ENCODE results near the gene CFAP73. TPM values are rescaled to one million over a fixed set of nuclear protein-coding genes. Genes with fewer than 3 reads are reported as not detected.

The CFAP73 gene
- total RNA-seq, 1 donor from 2014 or later = 0.62 TPM

DNA sequence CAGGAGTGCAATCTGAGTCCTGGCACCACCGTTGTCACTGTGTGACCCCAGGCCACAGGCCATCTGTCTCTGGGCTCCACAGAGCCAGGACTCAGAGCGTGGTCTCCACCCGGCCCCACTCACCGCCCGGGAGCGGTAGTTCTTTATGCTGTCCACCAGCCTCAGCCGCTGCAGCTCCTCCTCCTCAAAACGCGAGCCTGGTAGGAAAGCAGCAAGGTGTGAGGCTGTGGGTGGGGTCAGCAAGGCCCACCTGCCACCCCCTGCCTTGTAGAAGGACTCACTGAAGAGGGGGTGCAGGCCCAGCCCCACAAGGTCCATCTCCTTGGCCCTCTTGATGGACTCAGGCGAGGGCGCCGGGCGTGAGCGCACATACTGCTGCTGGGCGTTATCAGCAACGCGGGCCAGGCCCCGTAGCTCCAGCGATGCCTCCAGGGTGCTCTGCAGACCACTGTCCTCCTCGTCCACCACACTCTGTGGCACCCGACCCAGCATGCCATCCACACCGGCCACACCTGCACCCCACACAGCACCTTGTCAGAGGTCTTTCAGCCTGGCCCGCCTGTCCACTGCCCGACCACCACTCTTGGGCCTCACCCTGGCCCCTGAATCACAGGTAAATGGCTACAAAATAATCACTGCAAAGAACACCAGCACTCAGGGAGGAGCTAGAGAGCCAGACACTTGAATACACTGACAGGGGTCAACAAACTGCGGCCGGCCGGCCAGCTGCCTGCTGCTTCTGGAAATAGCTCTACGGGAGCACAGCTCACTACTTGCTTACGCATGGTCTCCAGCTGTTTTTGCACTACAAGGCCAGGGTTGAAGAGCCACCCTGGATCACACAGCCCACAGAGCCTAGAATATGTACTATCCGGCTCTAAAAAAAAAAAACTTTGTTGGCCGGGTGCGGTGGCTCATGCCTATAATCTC is 16.3 kb downstream of the CFAP73 start:
- DNase-seq = no peak

DNA sequence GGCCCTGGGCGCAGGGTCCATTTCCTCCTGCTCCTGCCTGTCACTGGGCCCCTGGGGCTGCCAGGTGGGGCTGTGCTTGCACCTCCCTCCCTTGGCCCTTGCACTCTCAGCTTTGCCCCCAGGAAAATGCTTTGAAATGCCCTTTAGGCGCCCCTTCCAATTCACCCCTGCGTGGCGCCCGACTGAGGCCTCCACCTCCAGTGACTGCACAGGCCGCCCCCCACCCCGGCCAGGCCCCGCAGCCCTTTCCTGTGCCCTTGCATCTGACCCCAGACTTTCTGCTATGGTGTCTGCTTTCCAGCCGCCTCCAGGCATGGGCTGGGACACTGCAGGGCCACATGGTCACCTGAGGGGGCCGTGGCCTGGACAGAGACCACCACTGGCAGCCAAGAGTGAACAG is 18.3 kb downstream of the CFAP73 start:
- DNase-seq = no peak

DNA sequence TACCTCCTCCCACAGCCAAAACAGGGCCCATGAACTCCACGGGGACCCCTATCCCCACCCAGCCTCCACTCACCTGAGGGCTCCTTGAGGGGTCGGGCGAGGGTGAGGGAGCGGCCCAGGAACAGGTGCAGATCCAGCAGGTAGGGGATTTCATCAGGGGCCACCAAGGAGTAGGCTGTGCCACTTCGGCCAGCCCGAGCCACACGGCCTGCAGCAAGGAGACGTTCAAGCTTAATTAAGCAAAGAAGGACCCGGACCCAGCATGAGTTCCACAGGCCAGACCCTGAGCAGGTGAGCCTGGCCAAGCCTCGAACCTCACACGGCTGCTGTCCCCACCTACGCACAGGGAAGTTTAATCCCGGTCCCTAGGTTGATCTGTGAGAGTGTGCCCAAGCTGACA is 20.2 kb downstream of the CFAP73 start:
- no peak for DNase-seq

DNA sequence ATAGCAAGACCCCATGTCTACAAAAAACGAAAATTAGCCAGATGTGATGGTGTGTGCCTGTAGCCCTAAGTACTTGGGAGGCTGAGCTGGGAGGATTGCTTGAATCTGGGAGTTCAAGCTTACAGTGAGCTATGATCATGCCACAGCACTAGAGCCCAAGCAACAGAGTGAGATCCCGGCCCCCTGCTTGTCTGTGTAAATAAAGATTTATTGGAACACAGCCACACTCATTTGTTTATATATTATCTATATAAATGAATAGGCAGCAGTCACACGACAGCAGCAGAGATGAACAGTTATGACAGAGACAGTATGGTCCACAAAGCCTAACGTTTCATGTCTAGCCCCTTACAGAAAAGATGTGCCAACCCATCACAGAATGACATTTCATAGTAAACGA is 20.9 kb downstream of the CFAP73 start:
- DNase-seq = no peak

DNA sequence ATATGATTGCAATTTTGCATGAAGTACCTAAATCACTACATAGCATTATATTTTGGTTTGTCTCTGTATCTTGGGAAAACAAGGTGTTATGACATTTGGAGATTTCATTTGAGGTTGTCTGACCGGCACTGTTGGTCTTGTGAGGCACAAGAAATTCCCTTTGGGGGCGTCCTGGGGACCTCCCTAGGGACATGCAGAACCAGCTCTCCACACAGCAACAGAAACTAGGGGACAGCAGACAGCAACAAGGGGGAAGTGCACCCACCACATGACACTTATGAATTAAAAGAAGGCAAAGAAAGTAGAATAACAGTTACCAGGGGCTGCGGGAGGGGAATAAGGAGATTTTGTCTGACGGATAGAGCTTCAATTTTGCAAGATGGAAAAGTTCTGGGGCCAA is 21.4 kb downstream of the CFAP73 start:
- DNase-seq = no peak

DNA sequence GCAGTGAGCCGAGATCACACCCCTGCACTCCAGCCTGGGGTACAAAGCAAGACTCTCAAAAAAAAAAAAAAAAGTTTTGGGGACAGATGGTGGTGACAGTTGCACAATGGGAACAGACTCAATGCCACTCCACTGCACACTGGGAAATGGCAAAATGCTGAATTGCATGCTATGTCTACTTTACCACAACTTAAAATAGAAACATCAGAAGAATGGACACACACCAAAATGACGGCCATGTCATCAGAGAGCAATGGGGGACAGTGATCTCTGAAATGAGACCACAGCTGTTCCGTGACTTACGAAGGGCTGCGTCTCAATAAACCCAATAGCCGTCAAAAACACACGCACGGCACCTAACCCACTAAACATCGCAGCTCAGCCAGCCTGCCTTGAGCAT is 22.0 kb downstream of the CFAP73 start:
- no peak for DNase-seq

DNA sequence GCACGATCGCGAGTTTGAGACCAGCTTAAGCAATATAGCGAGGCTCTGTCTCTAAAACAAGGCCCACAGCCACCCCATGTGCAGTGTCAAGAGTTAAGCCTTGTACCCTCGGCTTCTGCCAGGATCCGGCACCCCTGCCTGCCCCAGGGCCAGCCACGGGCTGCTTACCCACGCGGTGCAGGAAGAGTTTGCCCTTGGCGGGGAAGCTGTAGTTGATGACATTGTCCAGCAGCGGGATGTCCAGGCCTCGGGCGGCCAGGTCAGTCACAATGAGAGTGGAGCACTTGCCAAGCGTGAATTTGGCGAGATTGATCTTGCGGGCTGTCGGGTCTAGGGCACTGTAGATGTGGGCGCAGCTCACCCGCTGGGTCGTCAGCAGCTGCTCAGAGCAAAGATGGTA is 22.7 kb downstream of the CFAP73 start:
- DNase-seq = no peak

DNA sequence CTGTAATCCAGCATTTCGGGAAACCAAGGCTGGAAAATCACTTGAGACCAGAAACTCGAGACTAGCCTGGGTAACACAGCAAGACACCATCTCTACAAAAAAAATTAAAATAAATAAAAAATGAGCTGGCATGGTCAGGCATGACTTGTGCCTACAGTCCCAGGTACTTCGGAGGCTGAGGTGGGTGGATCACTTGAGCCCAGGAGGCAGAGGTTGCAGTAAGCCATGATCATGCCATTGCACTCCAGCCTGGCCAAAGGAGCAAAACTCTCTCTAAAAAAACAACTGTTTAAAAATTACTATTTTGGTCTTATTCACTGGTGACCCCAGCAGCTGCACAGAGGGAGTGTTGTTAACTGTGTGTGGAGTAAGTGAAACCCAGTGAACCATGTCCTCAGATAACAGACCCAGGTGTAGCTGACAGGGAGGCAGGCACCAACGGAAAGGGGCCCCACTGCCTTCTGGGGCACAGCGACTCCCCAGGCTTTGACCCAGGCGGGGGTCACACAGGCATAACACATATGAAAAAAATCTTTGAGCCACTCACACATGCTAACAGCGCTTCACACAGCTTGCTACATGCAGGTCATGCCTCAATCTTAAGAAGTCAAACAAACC is 23.7 kb downstream of the CFAP73 start:
- DNase-seq = no peak

DNA sequence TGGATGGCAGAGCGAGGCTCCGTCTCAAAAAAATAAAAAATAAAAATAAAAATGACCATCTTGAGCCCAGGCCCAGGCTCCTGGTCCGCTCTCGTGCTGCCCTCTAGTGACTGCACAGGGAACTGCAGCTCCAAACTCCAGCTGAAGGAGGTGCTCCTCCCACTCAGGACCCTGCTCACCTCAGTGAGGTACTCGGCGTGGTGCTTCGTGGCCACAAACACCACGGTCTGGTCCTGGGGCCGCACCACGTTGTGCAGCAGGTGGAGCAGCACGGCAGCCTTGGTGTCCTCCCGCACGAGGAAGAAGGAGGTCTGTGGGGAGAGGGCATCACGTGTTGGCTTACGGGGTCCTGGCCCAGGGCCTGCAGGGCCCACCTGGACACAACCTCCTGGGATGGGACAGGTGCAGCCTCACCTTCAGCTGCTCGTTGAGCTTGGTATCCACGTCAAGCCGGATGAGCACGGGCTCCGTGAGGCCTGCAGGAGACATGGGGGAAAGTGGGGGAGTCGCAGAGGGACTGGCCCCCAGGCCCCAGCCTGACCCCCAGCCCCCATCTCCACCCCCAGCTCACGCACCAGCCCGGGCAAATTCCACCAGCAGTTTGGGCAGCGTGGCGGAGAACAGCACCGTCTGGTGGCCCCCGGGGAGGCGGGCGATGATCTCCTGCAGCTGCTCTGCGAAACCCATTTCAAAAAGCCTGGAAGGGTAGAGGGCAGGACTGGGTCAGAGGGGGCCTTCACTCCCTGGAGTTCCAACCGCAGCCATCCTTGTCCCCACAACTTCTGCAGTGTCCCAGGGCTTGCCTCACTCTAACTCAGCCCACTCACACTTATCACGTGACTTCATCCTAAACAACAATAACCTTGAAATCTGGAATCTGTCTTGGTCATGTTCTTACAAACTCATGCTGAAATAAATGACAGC is 25.2 kb downstream of the CFAP73 start:
- peak; percentile 42 for DNase-seq

DNA sequence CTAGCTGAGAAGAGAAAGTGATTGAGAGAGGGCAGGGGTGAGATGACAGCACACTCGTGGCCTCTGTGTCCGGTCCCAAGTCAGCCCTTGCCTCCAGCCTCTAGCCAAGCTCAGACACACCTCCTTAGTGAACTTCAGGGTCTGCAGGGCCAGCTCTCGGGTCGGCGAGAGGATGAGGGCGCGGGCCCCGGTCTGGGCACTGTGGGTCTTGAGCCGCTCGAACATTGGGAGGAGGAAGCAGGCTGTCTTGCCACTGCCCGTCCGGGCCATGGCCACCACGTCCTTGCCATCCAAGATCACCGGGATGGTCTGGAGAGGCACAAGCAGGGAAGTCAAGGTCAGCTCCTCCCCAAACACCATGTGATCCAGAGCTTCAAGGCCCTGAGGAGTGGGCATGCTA is 29.5 kb downstream of the CFAP73 start:
- no peak for DNase-seq

DNA sequence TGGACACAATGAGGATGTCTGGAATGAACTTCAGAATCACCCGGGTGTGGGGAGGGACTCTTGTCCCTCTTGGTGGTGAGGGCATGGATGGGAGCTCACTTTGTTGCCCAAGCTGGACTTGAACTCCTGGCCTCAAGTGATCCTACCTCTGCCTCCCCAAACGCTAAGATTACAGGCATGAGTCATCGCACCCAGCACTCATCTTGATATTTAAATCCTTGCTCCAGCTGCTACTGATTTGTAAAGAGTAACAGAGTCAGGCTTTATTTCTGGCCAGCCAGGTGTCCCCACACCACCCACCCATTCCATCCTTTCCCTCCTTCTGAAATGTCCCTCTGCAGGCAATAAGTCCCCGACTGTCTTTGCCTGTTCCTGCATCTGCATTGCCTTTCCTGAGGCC is 30.8 kb downstream of the CFAP73 start:
- no peak for DNase-seq

DNA sequence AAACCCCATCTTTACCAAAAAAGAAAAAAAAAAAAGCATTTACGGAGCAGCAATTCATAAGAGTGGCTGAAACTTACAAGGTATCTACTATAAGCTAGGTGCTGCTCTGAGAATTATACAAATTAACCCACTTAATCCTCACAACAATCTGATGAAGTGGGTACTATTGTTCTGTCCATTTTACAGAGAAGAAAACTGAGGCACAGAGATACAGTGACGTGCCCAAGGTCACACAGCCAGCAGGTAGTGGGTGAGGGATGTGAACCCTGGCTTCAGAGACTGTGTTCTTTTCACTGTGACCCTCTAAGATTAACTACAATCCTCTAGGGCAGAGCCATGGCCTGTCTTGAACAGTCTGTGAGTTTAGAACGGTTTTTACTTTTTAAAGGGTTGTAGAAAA is 32.5 kb downstream of the CFAP73 start:
- DNase-seq = no peak

DNA sequence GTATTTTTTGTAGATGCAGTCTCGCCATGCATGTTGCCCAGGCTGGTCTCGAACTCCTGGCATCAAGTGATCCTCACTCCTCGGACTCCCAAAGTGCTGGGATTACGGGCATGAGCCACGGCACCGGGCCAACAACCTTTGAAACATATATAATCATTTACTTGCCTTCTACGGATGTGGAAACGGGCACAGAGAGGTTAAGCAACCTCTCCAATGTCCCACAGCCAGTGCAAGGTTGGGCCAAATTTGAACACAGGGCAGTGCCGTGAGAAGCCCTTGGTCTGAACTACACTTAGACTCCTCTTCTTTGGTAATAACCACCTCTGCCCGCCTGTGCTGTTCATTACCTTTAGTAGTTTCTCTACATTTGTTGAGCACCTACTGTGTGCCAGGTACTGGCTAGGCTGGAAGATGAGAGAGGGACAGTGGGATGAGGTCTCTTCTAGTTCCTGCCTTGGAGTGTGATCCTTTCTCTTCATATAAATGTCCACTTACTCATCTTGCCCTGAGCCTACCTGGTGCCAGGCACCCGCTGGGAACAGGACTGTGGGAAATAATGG is 33.6 kb downstream of the CFAP73 start:
- no peak for DNase-seq

DNA sequence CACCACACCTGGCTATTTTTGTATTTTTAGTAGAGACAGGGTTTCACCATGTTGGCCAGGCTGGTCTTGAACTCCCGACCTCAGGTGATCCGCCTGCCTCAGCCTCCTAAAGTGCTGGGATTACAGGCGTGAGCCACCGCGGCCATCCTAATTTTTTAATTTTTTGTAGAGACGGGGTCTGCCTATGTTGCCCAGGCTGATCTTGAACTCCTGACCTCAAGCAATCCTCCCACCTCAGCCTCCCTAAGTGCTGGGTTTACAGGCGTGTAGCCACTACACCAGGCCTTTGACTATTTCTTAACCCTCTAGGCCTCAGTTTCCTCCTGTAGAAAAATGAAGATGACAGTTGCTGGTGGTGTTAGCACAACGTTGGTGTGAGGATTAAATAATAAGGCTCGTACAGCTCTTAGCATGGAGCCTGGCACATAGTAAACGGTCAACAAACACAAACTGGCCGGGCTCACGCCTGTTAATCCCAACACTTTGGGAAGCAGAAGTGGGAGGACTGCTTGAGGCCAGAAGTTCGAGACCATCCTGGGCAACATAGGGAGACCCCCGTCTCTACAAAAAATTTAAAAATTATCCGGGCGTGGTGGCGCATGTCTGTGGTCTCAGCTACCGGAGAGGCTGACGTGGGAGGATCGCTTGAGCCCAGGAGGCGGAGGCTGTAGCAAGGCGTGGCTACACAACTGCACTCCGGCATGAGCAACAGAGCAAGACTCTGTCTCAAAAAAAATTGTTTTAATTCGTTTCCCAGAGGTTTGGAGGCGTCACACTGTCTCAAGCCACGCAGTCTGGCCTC is 34.8 kb downstream of the CFAP73 start:
- no peak for DNase-seq

DNA sequence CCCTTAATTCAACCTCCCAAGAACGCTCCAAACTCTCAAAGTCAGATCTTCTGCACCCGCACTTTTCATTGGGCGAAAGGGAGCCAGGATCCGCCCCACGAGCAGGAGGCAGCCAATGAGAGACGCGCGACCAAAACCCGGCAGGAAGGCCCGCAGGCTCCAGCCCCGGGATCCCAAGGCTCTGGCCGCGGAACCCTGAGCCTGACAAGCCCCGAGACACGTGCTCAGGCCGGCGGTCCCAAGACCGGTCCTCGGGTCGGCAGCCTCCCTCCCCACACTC is 35.3 kb downstream of the CFAP73 start:
- DNase-seq = peak; percentile 80

DNA sequence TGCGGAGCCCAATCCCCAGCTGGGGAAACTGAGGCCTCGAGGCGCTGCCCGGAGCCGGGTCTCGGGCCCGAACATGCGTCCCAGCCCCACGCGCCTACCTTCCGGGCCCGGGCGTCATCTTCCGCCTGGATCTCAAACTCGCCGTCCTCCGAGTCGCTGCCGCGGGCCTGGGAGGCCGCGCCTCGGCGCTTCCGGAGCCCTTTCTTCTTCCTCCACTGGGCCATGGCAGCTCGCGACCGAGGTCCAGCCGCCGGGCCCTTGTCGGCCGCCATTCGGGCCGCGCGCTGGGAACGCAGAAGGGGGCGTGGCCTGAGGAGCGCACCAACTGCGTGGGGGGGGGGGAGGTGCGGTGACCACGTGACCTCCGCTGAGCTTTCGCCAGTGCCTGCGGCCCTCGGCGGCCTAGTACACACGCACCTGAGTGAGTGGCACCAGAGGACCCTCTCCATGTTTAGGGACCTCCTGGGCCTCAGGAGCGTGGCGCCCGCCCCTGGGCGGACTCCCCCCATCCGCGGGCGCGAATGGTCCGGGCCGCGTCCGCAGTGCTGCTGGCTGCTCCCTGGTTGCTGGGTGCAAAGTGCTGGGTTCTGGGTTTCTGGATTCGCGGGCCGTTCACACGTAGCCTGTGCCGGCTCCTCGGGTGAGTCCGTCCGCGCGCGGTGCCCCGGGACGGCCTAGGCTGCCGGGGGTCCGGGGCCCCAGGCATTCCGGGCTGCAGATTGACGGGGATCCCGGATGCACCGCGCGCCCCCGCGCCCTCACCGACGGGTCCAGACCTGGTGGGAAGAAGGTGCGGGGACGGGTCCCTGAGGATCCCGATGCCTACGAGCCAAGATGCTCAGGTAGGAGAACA is 35.9 kb downstream of the CFAP73 start, which contains the start of the genes DDX54 and RITA1:
Gene DDX54, minus strand, starts transcription at position 299 of the 853 bp plus-strand sequence. Its CDS starts 27 bp downstream, at position 272.
Gene RITA1, plus strand, starts transcription at position 542 of the 853 bp plus-strand sequence. CDS start 1,026 bp downstream, outside the sequence.
- DNase-seq = peak; percentile 77

DNA sequence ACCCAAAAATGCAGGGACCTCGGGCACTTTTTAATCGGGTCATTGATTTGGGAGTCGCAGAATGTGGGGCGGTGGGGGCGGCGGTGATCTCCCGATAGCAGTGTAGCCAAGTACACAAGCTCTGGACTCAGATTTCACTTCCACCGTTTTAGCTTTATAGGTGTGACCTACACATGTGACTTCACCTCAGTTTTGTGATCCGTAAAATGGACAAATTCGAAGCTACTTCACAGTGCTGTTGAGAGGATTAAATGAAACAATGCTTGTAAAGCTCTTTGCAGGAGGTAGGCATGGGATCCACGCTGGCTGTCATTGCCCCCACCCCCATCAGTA is 36.5 kb downstream of the CFAP73 start:
- no peak for DNase-seq

DNA sequence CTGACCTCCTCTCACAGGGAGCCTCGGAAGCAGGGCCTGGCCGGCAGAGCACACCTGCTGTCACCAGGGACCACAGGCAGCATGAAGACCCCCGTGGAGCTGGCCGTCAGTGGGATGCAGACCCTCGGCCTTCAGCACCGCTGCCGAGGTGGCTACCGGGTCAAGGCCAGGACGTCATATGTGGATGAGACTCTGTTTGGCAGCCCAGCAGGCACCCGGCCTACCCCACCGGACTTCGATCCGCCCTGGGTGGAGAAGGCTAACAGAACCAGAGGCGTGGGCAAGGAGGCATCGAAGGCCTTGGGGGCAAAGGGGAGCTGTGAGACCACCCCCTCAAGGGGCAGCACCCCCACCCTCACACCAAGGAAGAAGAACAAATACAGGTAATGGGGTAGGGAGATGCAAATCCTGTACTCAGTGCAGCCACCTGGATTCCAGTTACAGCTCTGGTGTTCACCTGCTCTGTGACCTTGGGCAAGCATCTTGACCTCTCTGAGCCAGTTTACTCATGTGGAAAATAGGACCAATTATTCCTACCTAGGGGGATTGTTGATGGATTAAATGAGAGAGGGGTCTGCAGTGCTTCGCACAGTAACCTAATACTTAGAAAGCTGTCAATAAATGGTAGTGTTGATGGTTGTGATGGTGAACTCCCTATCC is 37.3 kb downstream of the CFAP73 start:
- no peak for DNase-seq

DNA sequence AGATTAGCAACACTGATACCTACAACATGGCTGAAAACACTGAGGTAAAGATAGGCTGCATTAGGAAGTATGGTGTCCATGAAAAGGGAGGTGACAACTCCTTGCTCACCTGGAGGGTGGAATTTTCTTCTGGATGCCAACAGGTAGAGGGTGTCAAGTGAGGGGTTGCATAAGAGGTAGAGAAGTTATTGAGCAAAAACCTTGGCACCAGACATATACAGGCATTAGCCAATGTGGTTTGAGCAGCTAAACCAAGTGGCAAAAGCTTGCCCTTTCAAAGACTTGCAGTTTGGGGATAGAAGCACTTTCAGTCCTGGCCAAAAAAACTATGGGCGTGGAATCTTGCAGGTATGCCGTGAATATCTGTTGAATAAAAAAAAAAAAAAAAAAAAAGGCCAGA is 39.8 kb downstream of the CFAP73 start:
- DNase-seq = no peak

DNA sequence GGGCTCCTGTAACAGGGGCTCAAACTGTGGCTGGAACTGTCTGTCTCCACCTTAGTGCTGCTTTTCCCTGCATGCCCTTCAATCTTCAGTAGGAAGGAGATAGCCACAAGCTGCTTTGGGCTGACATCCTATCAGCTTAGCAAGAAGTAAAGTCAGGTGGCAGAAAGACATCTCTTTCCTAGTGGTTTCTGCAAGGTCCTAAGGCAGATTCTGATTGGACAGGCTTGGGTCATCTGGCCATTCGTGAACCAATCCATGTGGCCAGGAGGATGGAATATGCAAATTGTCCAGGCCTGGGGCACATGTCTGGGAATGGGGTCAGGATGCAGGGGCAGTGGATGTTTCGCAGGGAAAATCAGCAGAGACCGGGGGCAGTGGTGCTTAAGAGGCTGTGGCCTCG is 41.2 kb downstream of the CFAP73 start:
- no peak for DNase-seq
